ENCODE measurements around the gene NPHP4.

Gene NPHP4

DNA sequence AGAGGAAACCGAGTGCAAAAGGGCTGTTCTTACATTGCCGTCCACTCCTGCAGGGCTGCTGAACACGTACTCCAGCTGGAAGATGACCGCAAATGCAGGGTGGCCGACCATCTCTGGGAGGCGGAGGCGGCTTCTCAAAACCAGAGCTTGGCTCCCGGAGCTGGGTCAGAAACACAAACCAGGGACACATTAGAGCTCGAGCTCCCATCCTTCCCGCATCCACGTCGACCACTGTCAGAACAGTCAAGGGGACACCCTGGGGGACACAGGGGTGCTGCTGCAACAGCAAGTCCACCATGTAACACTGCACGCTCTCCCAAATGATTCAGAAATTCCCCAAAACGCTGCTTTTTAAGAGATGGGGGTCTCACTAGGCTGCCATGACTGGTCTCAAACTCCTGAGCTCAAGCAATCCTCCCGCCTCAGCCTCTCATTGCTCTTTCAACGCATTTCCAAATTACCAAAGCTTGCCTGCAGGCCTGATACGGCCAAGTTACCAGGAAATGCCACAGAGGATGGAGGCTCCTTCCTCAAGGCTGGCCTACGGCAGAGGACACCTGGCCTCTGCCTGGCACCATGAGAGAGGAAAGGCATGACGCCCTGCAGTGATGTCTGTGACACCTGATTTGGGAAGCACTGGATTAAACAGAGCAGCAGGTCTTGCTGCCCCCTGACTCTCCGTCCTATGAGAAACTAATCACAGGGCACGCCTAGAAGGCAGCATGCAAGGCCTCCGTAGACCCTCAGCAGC lies 45.0 kb downstream of the NPHP4 start:
- DNase-seq = no peak

DNA sequence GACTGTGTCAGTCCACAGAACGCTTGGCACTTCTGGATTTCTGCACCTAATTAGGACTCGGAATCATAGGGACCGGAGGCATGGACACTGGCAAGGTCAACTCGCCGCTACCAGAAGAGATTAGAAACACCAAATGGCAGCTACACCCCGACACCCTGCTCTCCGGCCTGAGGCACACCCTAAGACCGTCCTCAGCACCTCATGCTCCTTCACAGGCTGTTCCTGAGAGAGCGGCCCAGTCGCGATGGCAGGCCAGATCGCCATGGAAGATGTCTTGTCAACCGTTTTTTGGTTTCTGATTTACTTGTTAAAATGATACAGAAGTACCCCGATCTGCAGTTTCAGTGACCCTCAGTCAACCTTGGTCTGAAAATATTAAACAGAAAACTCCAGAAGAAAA lies 46.8 kb downstream of the NPHP4 start:
- no peak for DNase-seq

DNA sequence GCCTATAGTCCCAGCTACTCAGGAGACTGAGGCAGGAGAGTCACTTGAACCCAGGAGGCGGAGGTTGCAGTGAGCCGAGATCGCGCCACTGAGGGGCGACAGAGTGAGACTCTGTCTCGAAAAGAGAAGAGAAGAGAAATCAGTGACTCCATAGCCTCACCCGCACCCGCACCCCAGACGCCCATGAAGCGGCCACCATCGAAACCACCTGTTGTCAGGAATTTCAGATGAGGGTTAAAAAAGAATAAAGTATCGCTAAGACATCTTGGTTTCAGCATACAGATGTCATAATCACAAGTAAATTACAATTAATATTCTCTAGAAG lies 47.4 kb downstream of the NPHP4 start:
- DNase-seq = no peak

DNA sequence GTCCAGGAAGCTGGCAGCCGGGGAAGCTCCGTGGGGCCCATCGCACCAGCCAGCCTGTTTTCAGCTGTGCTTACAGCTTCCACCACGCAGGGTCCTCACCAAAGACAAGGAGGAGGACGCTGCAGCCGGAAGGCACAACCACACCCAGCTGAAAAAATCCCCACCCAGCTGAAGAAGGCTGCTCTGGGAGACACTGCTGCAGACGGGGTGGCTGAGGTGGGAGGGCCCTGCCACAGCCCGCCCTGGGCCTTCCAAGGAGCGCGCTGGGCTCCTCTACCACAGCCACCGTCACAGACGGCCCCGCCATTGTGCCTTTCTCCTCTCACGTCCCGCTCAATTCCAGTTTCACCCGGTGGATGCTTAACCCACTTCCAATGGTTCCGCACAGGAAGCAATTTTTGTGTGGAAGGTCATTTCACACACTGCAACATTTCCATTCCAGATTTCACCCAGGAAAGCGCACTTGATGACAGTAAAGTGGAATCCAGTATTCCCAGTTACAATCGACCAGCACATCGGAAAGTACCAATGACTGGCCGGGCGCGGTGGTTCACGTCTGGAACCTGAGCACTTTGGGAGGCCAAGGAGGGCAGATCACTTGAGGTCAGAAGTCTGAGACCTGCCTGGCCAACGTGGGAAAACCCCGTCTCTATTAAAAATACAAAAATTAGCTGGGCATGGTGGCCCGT lies 47.9 kb downstream of the NPHP4 start:
- no peak for DNase-seq

DNA sequence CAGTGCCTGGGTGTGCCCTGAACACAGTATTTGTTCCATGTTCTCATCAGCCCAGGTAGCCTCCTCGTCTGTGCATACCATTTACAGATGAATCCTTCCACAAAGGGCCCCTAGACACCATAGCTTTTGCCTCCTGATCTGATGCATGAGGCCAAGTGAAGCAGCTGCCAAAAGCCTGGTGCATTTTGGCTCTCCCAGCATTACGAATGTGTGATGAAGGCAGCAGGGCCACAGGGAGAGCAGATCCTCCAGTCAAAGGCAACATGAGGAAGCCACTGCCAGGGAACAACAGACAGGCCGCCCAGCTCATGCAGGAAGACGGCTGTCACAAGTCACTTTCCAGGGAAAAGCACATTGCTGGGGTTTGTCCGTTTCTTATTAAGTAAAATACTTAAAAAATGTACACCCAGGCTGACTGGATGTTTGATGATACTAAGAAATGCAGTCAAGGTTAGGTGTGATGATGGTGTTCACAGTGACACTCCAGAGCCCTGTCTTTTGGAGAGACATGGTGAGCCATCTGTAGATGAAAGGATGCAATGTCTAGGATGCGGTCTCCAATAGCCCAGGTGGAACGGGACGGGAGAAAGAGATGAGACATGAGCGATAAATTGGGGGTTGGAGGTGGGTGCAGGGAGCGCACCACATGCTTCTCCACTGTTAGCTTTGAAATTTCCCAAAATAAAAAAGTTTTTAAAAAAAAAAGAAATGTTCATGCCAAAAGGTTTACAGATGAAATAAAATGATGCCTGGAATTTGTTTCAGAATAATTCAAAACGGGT lies 48.7 kb downstream of the NPHP4 start:
- no peak for DNase-seq

DNA sequence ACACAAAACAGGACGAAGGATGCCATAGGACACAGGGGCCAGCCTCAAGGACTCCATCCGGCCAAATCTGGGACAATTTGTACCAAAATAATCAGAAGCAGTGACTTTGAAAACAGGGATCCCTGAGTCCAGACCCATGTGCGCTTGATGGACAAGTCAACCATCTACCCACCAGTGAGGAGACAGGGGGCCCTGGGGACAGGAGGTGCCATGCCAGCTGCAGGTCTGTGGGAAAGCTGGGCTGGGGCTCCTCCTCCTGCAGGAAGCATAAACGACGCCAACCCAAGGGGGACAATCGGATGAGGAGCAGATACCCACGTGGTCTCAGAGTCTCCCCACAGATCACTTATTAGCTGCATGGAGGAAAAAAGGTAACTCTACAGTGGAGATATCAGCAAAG lies 50.6 kb downstream of the NPHP4 start:
- no peak for DNase-seq

DNA sequence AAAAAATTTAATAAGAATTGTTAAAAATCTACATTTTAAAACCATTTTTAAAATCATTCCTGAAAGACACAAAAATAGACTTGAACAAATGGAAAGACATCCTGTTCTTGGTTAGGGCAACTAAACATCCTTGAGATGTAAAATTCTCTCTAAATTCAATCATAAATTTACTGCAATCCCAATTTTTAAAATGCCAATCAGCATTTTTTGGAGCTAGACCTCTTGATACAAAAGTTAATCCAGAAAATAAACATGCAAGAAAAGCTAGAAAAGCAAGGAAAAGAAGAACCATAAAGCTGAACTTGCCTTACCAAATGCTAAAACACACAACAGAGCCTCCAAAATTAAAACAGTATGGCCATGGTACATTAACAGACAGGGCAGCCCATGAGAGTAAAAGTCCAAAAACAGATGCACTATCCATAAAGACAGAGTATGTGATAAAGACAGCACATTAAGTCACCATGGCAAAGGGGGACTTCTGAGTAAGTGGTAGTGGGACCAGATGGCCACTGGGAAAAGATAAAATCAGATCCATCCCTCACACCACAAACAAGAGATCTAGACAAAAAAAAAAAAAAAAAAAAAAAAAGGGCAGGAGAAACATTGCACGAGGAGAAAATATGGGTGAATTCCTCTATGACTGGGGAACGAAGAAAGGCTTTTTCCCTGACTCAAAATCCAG lies 51.4 kb downstream of the NPHP4 start:
- no peak for DNase-seq

DNA sequence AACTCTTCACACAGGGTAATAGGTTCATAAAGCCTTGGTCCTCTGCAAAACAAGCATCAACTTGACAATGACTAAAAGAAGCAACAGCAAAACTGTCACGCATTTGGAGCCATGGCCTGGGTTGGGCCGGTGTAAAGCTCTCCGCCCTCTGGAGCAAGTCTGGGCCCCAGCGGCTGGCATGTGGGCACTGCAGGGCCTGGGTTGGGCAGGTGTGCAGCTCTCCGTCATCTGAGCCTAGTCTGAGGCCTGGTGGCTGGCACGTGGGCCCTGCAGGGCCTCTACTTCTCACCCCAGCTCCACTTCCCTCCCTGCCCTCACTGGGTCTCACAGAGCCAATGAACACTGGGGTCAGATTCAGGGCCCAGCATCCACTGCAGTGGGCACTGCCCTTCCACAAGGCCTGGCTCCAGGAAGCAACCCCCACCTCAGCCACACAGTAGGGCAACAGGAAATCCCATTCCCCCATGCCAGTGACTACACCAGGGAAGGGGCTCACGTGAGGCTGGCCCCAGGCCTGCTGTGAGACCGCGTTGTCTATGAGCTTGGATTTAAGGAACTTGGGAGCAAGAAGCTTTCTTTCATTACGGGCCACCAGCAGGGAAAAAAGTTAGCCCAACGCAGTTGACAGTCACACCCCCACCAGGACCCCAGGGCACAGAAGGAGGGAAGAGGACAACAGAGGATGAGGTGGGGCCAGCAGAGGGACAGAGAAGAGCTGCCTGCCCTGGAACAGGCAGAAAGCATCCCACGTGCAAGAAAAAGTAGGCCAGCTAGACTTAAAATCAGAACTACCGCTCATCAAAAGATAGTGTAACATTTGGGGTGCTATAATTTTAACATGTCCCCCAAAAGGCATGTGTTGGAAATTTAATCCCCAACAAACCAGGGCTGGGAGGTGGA lies 52.7 kb downstream of the NPHP4 start:
- no peak for DNase-seq

DNA sequence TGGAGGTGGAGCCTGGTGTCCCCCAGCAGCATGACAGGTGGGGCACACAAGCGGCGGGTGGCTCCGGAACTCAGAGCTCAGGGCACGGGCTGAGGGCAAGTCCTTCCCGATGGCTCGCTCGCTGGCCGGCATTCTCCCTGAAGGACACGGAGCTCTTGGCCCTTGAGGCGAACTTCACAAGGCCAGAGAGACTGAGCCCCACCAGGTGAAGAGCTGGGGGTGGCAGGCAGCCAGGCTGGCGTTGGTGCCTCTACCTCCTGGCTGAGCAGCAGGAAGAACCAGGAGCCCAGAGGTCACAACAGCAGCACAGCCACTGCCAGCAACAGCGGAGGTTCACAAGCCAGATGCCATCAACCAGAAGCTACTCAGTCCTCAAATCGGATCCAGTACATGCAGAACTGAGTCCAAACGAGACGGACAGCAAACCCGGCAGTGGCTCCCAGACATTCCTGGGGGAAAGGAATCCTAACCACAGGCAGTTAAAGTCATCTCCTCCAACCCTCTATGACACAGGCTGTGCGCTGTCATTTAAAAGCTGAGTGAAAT lies 54.1 kb downstream of the NPHP4 start:
- no peak for DNase-seq

DNA sequence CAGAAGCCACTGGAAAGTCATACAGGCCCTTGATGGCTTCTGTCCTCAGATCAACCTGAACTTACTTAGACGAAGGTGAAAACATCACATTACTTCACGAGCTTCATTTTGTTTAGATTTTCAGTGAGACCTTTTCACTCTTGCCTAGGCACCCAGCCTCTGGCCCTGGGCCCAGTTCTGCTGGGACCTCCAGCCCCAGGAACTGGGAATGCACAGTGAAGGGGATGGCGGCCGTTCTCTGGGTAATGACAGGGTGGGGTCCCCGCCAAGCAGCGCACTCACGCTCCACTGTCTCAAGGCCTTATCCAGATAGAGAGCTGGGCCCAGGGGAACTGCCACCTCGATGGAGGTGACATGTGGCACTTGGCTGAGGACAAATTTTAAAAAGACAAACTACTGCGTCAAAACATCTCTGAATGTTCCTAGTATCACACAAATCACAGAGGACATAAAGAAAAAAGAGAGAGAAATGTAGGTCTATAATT lies 54.8 kb downstream of the NPHP4 start:
- DNase-seq = no peak

DNA sequence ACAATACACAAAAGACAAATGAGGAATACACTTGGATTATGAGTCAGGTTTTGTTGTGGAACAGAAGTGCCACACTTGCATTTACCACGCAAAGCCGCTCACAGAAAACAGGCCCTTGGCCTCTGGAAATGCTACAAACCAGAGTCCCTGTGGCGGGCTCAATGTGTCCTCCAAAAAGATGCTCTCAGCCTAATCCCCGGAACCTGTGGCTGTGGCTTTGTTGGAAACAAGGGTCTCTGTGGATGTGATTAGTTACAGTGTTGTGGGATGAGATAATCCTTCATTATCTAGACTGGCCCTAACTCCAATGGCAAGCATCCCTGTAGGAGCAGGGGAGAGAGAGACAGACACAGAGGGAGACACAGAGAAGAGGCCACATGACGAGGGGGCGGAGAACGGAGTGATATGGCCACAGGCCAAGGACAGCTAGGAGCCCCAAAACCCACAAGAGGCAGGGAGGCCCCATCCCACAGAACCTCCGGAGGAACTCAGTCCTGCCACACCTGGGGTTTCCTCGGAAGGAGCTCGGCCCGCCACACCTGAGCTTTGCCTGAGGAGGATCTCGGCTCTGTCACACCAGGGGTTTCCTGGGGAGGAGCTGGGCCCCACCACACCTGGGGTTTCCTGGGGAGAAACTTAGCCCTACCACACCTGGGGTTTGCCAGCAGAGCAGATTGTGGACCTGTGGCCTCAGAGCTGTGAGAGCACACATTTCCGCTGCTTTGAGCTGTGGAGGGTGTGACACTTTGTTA lies 55.4 kb downstream of the NPHP4 start:
- no peak for DNase-seq

DNA sequence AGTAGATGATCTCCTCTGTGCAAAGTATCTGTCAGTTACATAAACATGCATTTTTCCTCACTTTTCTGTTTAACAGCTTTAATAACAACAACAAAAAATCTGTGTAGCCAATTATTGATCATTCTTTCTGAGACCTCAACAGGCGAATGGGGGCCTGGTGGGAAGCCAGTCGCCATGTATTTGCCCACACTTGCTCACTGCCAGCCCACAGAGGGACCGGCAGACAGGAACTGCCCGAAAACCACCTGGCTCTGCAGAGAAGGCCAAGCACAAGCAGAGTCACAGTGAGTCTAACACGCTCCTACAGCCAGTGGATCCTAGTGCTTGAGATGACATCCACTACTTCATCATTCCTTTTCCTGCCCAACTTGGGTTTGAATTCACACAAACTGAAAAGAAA lies 56.1 kb downstream of the NPHP4 start:
- no peak for DNase-seq

DNA sequence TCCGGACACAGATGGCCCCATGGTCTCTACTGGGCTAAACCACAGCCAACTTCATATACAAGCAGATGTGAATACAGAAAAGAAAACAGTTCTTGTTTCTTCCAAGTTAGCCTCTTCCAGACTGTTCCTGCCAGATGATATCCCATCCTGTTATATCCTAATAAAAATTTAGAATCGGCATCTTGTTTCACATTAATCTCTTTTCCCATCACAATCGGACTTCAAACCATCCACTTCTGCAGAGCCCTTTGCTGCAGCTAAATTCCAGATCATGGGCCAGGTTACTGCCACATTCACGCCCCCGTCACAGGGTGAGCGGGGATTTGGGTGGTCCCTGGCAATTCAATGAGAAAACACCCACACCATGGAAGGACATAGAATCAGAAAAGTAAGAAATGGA lies 57.2 kb downstream of the NPHP4 start:
- no peak for DNase-seq

DNA sequence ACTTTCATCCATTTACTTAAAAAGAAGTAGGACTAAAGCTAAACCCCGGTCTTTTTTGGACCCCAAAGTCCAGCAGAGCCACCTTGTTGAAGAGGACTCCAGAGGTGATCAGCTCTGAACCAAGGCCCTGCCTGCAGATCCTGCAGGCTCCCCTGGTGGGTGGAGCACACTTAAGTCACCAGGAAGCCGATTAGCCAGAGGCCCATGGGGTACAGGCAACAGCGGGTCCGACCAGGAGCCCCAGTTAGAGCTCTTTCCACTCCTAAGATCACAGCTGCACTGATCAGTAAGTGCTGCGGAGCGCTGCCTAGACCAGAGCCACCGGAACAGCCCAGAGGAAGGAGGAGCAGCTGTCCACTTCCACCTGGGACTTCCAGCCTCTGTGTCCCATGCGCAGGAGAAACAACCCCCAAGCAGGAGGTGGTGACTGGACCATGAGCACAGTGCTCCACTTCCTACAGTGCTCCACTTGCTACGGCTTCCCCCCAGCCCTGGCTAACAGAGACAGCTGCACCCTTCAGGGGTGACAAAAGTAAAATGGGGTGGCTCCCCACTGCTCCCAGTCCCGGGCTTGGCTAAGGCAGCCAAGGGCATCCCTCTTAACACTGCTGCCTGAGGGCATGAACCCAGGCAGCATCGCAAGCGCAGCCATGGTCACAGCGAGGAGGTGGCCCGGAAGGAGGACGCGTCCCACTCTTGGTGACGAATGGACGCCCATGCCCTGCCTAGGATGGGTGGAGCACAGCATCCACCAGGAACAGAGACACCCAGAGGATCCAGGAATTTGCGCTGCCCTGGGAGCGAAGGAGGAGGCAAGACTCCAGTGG lies 58.0 kb downstream of the NPHP4 start:
- DNase-seq = no peak

DNA sequence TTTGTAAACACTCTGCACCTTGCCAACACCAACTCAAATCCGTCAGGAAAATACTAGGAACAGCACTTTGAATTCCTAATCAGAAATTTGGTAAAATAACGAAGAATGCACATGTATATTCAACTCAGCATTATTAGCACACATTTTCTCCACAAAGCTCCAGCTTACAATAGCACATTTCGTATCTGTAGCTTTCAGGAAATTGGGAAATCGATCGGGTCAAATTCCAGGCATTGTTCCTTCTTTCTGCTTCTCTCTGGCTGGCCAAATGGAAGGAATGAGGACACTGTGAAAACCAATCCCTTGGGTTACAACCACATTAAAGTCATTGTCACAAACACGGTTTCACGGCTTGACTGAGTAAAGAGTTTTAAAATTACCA lies 58.6 kb downstream of the NPHP4 start:
- no peak for DNase-seq

DNA sequence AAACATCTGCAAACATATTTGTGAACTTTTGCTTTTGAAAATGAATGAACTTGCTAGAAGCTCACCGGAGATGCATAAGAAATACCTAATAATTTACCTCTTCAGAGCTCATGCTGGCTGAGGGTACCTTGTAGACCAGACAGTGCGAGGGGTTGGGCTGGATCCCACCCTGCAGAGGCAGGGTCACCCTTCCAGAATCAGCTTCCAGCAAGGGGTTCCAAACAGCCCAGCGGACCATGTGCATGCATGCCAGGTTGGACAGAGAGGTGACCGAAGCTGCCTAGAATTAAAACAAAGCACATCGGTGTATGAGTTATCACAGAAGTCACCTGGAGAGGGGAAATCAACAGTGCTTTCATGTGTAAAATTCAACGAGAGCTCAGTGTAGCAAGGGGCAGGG lies 59.2 kb downstream of the NPHP4 start:
- no peak for DNase-seq

DNA sequence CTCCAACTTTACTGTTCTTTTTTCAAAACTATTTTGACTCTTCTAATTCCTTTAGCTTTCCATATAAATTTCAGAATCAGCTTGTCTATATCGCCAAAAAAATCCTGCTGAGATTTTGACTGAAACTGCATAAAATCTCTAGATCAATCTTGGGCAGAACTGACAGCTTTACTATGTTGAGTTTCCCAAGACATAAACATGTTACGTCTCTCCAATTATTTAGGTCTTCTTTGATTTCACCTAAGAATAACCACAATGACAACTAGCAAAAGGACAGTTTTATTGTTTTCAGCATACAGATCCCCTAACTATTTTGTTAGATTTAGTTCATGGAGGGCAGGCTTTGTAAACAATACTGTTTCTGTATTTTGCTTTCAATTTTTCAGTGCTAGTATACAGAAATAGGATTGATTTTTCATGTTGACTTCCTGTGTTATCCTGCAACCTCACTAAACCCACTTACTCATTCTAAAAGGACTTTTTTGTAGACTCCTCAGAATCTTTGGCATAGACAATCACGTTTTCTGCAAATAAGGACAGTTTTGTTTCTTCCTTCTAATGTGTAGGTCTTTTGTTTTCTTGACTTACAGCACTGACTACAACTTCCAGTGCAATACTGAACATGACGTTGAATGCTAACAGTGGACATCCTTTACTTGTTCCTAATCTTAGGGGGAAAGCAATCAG lies 63.4 kb downstream of the NPHP4 start:
- DNase-seq = no peak

DNA sequence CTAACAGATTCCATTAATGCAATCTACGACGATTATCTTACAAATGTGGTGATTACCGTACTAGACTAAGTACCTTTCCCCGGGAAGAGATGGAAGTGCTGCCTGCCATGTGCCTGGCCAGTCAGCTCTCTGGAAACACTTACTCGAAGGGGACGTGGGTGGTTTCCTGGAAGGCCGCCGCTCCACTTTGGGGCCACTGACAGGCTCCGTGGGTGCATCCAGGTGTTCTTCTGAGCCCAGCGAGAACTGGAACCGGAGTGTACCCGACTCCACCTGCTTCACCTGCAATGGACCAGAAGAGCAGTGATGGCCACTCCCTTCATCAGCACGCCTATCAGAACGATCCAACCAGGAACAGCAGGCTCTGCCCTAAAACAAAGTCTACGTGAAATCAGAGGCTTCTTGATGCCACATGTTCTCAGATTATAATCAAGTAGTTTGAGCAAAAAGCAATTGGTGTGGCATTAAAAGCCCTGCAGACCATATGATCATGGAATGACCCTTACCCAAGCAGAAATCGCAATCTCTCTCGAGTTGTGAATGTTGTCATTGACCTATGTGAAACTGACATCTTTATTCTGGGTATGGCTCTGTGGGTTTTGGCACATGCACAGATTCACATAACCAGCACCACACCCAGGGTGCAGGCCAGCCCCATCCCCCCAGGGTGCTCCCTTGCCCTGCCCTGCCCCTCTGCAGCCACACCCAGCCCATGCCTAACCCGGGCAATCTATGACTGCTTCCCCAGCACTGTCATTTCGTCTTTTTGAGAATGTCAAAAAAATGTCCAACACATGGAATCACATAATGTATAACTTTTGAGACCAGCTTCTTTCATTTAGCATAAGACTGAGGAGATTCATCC lies 64.5 kb downstream of the NPHP4 start:
- no peak for DNase-seq
